ENCODE data around the gene SLCO2A1.

The SLCO2A1 gene

GRCh38 chr3:133944641-133945380 lies 84.9 kb downstream of the SLCO2A1 start:
- DNase-seq = no peak

GRCh38 chr3:133944181-133944580 lies 85.5 kb downstream of the SLCO2A1 start:
- DNase-seq = no peak

GRCh38 chr3:133943639-133944141 lies 86.0 kb downstream of the SLCO2A1 start:
- no peak for DNase-seq

- DNase-seq = no peak
These were observed 86.6 kb downstream of the SLCO2A1 start for GRCh38 chr3:133943031-133943535.

- no peak for DNase-seq
These were observed 88.3 kb downstream of the SLCO2A1 start for GRCh38 chr3:133941415-133941821.

- no peak for DNase-seq
These were observed 89.2 kb downstream of the SLCO2A1 start for GRCh38 chr3:133940536-133940935.

- DNase-seq = no peak
These were observed 90.3 kb downstream of the SLCO2A1 start for GRCh38 chr3:133939463-133939835.

GRCh38 chr3:133938770-133939462 lies 90.8 kb downstream of the SLCO2A1 start:
- no peak for DNase-seq

GRCh38 chr3:133937756-133938601 lies 91.7 kb downstream of the SLCO2A1 start:
- DNase-seq = no peak

GRCh38 chr3:133937061-133937686 lies 92.6 kb downstream of the SLCO2A1 start:
- no peak for DNase-seq

GRCh38 chr3:133935843-133936769 lies 93.6 kb downstream of the SLCO2A1 start:
- no peak for DNase-seq

- DNase-seq = no peak
These were observed 94.5 kb downstream of the SLCO2A1 start for GRCh38 chr3:133934996-133935842.

- no peak for DNase-seq
These were observed 95.4 kb downstream of the SLCO2A1 start for GRCh38 chr3:133934073-133934970.

GRCh38 chr3:133933097-133934024 lies 96.4 kb downstream of the SLCO2A1 start:
- DNase-seq = no peak

- no peak for DNase-seq
These were observed 97.7 kb downstream of the SLCO2A1 start for GRCh38 chr3:133932009-133932408.

GRCh38 chr3:133931084-133931483 lies 98.6 kb downstream of the SLCO2A1 start:
- DNase-seq = no peak

GRCh38 chr3:133930341-133930933 lies 99.3 kb downstream of the SLCO2A1 start:
- peak; percentile 30 for DNase-seq
